Measurements from ENCODE around the gene HMCN2. TPM values are rescaled to one million over a fixed set of nuclear protein-coding genes. Genes with fewer than 3 reads are reported as not detected.

HMCN2 gene, protein sequence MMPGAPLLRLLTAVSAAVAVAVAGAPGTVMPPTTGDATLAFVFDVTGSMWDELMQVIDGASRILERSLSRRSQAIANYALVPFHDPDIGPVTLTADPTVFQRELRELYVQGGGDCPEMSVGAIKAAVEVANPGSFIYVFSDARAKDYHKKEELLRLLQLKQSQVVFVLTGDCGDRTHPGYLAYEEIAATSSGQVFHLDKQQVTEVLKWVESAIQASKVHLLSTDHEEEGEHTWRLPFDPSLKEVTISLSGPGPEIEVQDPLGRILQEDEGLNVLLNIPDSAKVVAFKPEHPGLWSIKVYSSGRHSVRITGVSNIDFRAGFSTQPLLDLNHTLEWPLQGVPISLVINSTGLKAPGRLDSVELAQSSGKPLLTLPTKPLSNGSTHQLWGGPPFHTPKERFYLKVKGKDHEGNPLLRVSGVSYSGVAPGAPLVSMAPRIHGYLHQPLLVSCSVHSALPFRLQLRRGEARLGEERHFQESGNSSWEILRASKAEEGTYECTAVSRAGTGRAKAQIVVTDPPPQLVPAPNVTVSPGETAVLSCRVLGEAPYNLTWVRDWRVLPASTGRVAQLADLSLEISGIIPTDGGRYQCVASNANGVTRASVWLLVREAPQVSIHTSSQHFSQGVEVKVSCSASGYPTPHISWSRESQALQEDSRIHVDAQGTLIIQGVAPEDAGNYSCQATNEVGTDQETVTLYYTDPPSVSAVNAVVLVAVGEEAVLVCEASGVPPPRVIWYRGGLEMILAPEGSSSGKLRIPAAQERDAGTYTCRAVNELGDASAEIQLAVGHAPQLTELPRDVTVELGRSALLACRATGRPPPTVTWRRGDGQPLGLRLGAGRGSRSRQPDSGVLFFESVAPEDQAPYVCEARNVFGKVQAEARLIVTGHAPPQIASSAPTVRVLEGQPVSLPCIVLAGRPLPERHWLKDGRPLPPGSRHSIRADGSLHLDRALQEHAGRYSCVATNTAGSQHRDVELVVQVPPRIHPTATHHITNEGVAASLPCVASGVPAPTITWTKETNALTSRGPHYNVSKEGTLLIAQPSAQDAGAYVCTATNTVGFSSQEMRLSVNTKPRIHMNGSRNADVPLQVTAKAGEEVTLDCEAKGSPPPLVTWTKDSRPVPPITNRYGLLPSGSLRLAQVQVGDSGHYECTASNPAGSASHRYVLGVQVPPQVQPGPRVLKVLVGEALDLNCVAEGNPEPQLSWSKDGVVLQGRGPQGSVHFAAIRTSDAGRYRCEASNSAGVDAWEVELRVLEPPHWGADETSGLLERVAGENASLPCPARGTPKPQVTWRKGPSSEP (N-terminal part only)
- total RNA-seq = 0.19 and 0.32 TPM in 2 replicates

DNA sequence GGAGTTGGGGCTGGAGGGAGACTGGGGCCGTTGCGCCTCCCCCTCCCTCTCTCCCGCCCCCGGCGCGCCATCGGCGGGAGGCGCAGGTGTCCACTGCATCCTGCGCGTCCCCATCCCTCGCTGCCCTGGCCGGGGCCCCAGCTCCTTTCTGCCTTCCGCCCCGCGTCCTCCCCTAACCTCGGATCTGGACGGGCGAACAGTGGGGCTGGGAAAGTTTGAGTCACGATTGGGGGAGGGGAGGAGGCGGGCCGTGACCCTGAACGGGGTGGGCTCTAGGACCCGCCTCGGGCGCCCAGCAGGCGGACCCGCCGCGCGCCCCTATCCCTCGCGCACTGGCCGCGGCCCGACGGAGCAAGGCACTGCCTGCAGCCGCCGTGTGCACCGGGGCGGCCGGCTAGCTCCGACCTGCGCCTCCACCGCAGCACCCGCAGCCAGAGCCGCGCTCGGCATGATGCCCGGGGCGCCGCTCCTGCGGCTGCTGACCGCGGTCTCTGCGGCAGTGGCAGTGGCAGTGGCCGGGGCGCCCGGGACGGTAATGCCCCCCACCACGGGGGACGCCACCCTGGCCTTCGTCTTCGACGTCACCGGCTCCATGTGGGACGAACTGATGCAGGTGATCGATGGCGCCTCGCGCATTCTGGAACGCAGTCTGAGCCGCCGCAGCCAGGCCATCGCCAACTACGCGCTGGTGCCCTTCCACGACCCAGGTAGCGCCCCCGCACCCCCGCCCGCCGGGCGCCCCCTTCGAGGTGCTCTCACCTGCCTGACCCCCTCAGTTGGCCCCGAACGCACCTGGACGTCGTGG, at the start of gene HMCN2:
TSS of gene HMCN2 (plus strand) at position 330 of the 805 bp plus-strand sequence. CDS start at position 449, 119 bp downstream.

GRCh38 chr9:130444565-130445221, 179.1 kb downstream of the HMCN2 start, which contains the start of gene ASS1:
ASS1 (plus strand) TSS chr9:130444961; CDS start chr9:130452229, 7,268 bp downstream.

Other genes starting within 250 kb of the HMCN2 start
- 23.0 and 96.7 TPM in 2 replicates for gene FNBP1, start 222.6 kb upstream of the HMCN2 start, total RNA-seq
- gene GPR107, start 211.9 kb upstream of the HMCN2 start, total RNA-seq = 13.9 and 113 TPM in 2 replicates
- 7.8 and 15.5 TPM in 2 replicates for gene NCS1, start 93.4 kb upstream of the HMCN2 start, total RNA-seq
- gene ASS1, start 179.2 kb downstream of the HMCN2 start, total RNA-seq = 6.5 and 42.4 TPM in 2 replicates